ENCODE results near the gene FMO2.
"Not testable (repeated sequence)": the region's sequence is repeated elsewhere in the genome, so short reads cannot be mapped to it uniquely, and the experiment has no call there.

FMO2 gene

GRCh38 chr1:171221665-171222591 lies 36.8 kb downstream of the FMO2 start:
- no peak for TF ChIP-seq CTCF (IDR thresholded peaks at IDR 0.05; ENCODE audit: control insufficient read depth, insufficient read depth, low read depth, low read length, missing control alignments)
- DNase-seq (ENCODE audit: low read depth), result no peak
- no peak overlapping the region for H3K4me3 ChIP-seq (ENCODE audit: control insufficient read depth, low read depth, low read length)

GRCh38 chr1:171222936-171223335 lies 37.8 kb downstream of the FMO2 start:
- no peak for DNase-seq (ENCODE audit: low read depth)
- no peak for TF ChIP-seq CTCF (IDR thresholded peaks at IDR 0.05; ENCODE audit: control insufficient read depth, insufficient read depth, low read depth, low read length, missing control alignments)
- no peak overlapping the region for H3K4me3 ChIP-seq (ENCODE audit: control insufficient read depth, low read depth, low read length)

- not testable (repeated sequence) for DNase-seq (ENCODE audit: low read depth); H3K4me3 ChIP-seq (ENCODE audit: control insufficient read depth, low read depth, low read length)
These were observed 39.2 kb downstream of the FMO2 start for GRCh38 chr1:171224257-171224656.

GRCh38 chr1:171226747-171227370 lies 41.8 kb downstream of the FMO2 start:
- DNase-seq (ENCODE audit: low read depth), result peak; percentile 50
- peak; percentile 78 for TF ChIP-seq CTCF (IDR thresholded peaks at IDR 0.05; ENCODE audit: control insufficient read depth, insufficient read depth, low read depth, low read length, missing control alignments)
- H3K4me3 ChIP-seq (ENCODE audit: control insufficient read depth, low read depth, low read length), result no peak overlapping the region

- H3K4me3 ChIP-seq (ENCODE audit: control insufficient read depth, low read depth, low read length), result no peak overlapping the region
- no peak for DNase-seq (ENCODE audit: low read depth)
- no peak for TF ChIP-seq CTCF (IDR thresholded peaks at IDR 0.05; ENCODE audit: control insufficient read depth, insufficient read depth, low read depth, low read length, missing control alignments)
These were observed 46.2 kb downstream of the FMO2 start for GRCh38 chr1:171231326-171231725.

- TF ChIP-seq CTCF (IDR thresholded peaks at IDR 0.05; ENCODE audit: control insufficient read depth, insufficient read depth, low read depth, low read length, missing control alignments), result no peak
- DNase-seq (ENCODE audit: low read depth), result no peak
- no peak overlapping the region for H3K4me3 ChIP-seq (ENCODE audit: control insufficient read depth, low read depth, low read length)
These were observed 48.1 kb downstream of the FMO2 start for GRCh38 chr1:171233183-171233582.

- not testable (repeated sequence) for DNase-seq (ENCODE audit: low read depth); H3K4me3 ChIP-seq (ENCODE audit: control insufficient read depth, low read depth, low read length)
These were observed 51.1 kb downstream of the FMO2 start for GRCh38 chr1:171236231-171236630.

Data from AG09309 (cell line).